ENCODE measurements around the gene FAM171A1.
"Not testable (repeated sequence)": the region's sequence is repeated elsewhere in the genome, so short reads cannot be mapped to it uniquely, and the experiment has no call there.

The FAM171A1 gene

DNA sequence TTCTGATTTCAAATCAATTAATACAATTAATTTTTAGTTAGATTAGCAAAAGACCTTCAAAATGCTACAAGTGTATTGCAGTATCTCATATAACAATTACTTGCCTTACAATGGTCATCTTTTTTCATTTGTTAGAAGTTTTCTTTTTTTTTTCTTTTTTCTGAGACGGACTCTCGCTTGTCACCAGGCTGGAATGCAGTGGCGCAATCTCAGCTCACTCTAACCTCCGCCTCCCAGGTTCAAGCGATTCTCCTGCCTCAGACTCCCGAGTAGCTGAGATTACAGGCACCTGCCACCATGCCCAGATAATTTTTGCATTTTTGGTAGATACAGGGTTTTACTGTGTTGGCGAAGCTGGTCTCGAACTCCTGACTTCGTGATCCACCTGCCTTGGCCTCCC is 95.0 kb downstream of the FAM171A1 start:
- not testable (repeated sequence) for DNase-seq

DNA sequence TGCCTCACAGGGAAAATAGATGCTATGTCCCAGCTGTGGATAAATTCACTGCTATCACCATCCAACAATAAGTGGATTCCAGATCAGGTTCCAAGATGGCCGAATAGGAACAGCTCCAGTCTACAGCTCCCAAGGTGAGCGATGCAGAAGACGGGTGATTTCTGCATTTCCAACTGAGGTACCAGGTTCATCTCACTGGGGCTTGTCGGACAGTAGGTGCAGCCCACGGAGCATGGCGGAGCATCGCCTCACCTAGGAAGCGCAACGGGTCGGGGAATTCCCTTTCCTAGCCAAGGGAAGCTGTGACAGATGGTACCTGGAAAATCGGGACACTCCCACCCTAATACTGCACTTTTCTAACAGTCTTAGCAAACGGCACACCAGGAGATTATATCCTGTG is 101.3 kb downstream of the FAM171A1 start:
- DNase-seq = not testable (repeated sequence)

DNA sequence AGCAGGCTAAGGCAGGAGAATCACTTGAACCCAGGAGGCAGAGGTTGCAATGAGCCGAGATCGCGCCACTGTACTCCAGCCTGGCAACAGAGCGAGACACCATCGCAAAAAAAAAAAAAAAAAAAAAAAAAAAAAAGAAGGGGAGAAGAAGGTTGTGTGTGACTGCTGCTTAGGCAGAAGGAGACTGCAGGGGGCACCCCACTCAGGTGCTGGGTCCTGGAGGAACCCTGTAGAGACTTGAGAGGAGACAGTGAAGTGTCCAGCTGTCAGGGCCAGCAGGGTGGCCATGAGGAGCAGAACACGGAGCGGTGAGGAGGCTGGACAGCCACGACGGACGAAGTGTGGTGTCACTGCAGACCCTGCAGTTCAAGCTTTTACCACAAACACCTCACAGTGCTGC is 103.6 kb downstream of the FAM171A1 start:
- no peak for DNase-seq

DNA sequence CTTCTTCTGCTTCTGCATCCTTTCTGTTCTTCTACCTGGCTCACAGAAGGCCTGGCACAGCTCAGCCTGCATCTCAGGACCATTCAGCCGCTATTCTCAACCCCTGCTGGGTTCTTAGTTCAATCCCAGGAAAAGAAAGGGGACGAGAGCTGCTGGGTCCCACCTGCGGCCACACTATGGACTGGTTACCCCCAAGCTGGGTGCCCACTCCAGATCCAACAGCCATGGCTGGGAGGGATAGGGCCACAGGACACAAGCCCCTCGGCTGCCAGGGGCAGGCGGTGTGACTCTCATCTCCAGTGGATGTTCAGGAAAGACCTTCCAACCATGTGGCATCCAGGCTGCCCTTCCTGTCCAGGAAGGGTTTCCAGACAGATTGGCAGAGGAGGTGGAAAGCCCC is 105.0 kb downstream of the FAM171A1 start:
- no peak for DNase-seq

DNA sequence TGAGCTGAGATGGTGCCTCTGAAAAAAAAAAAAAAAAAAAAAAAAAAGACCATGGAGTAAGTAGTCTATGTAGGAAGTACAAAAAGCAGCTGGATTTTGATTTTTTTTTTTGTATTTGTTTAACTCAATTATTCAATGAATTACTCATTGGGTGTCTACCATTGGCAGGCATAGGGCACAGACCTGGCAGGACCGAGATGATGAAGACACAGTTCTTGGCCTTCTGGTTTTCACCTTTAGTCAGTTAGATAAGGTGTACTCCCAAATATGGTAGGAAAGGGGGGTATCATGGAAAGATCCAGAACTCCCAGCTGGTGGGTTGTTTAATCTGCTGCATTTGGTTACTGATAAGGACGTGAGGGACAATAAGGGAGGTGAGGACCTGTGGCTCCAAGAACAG is 105.5 kb downstream of the FAM171A1 start:
- DNase-seq = no peak

DNA sequence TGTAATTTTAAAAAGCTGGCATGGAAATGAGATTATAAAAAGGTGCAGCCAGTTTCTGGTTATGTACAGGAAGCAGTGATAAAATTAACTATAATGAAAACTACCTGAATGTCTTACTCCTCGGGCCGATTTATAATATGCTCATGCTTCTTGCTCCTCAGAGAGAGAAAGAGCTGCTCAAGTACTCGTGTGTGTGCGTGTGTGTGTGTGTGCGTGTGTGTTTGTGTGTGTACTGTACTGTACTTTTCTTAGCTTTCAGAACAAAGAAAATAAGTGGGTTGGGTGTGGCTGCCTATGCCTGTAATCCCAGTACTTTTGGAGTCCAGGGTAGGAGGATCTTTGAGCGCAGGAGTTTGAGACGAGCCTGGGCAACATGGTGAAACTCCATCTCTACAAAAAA is 106.0 kb downstream of the FAM171A1 start:
- DNase-seq = no peak

DNA sequence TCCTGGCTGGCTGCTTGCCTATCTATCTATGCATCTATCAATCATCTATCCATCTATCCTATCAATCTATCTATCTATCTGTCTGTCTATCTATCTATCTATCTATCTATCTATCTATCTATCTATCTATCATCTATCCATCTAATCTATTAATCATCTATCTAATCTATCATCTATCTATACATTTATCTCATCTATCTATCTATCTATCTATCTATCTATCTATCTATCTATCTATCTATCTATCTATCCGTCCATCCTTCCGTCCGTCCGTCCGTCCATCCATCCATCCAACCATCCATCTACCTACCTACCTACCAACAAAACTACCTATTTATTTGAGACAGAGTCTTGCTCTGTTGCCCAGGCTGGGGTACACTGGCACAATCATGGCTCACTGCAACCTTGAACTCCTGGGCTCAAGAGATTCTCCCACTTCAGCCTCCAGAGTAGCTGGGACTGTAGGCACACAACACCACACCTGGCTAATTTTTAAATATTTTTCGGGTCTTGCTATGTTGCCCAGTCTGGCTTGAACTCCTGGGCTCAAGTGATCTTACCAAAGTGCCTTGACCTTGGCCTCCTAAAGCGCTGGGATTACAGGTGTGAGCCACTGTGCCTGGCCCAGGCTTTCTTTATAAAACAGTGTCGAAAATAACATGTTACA is 107.3 kb downstream of the FAM171A1 start:
- no peak for DNase-seq

DNA sequence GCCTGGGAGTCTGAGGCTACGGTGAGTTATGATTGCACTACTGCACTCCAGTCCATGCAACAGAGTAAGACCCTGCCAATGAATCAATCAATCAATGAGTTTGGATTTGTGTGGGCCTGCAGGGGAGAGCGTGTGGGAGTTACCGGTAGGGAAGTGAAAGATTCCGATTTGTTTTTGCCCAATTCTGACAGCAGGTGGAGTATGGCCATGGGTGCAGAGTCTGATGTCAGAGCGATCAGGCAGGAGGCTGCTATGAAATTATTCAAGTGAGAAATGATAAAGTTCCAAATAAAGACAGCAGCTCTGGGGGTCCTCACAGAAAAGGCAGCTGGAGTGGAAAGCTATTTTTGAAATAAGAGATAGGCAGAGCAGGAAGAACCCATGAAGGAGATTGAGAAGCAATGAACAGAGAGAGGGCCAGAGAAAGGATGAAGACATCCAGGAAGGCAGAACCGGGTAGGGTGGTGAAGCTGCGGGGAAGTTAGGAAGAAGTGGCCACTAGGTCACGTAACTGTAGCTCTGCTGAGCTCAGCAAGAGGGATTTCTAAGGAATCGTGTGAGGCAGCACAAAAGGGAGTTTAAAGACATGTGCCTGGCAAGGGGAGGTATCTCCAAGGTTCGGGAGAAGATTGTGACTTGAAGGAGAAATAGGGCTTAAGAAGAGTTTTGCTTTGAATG is 108.9 kb downstream of the FAM171A1 start:
- DNase-seq = no peak

DNA sequence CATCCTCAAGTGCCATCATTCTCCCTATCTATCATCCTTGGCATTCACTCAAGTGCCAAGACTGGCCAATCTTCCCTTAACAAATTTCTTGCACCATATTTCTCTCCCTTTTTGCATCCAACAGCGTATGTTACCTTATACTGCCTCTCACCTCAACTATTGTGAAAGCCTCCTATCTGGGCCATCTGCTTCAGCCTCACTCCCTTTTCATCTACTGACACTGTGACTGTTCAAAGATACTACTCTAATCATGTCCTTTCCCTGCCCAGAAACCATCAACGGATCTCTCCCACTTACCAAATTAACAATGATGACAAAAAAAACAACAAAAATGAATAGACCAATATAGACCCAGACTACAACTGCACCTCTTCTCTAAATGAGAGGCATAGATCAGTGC is 112.0 kb downstream of the FAM171A1 start:
- DNase-seq = no peak

DNA sequence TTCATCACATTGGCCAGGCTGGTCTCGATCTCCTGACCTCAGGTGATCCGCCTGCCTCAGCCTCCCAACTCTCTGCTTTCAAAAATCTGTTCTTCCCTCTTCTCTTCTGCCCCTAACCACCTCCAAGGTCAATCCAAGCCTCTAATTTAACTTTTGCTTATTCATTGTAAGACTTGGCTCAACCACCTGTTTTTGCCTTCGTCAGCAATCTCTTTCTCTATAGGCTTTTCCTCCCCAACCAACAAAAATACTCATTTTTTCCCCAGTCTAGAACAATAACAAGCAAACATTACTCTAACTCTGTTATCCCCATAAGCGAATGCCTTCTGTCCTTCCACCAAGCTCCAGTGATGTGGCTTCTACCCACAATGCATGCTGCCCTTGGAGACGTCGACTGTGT is 112.8 kb downstream of the FAM171A1 start:
- DNase-seq = no peak

DNA sequence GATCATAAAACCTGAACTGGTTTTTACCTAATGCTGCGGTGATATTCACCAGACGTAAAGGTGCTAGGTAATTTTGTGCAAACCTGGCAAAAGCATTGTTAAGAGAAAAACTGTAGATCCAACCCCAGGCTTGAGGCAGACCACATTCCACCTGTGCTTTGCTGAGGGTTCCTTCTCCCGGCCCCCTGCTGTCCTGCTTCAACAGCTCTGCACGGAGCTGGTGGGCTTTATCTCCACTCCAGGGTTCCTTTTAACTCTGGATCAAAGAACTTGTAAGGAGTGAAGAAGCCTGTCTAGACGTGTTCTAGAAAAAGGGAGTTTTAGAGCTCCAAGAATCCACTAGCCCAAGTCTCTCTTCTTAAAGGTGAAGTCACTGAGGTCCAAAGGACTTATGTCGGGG is 115.1 kb downstream of the FAM171A1 start:
- DNase-seq = no peak

DNA sequence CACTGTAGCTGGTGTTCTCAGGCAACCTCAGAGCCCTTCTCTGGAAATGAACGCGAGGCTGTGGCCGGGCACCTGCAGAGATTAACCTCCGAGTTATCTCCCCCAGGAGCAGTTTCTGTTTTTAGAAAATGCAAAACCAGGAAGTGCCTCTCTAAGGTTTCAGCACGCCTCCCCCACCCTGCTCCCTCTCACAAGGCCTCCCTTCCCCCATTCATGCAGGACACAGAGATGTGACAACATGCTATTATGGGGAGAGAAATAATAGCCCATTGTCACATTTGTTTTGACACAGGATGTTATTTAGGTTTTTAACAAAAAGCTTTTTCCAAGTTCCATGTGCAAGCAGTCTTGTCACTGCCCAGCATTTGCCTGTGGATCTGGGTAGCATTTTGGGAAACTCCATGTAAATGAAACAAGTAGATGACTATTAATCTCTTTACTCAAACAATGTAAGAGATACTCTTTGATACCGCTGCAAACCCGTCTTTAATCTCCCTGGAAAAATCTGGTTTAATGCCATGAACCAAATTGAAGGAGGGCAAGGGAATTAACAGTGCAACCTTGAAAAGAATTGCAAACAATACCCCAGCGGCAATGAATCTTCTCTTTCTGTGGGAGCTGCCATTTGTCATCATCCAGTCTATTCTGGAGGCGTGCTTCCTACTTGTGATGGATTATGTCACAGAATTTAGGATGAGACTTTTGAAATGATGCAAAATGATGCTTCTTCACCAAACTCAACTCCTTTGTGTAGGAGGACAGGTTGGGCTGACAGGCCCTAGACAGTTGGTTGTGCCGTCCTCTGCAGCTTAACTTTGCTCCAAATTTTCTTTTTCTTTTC is 116.1 kb downstream of the FAM171A1 start:
- DNase-seq = no peak

DNA sequence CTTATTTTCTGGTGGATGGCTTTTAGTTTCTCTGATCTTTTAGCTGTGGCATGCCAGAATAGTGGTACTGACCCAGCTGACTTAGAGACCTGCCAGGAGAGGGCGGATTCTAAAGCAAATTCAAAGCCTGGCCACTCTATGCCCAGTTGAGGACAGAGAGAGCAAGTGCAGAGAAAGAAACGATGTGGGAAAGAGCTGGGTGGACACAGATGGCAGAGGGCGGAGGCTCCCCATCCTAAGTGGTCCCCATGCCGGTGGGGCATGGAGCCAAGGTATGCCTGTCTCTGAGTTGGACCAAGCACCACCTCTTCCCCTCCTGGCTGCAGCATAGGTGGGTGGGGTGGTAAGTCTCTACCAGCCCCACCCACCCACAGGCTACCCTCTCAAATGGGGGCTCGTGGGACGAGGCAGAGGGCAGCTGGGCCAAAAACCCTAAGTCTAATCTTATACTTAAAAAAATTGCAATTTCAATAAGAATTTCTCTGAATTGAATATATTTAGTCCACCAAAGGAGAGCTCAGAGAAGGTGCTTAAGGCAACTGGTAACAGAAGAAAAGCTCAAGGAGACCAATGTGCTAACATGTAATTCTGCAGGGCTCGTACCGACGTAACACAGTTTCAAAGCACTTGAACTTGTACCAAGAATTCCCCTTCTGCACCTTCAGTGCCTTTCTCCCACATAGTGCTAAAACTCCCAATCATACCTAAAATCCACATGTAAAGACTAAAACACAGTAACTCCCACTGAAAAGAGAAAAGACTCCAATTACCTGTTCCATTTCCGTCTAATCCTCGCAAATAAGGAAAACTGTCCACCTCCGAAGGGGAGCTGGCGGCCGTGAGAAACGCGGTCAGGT is 116.9 kb downstream of the FAM171A1 start:
- no peak for DNase-seq

DNA sequence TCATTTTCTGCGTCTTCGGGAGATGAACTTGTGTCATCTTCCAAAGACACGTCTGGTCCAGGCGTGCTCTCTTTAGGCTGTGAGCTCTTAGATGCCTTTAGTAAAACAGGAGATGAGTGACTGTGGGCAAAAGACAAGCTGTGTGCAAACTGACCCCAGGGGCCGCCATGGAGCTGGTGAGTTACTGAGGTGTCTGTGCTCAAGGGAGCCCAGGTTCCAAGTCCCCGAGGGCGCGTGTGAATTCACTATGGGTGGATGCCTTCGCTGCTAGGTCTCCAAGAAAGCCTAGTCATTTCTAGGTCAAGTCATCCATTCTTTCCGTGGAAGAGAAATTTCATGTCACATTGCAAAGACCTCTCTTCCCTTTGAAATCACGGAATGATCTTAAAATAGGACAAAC is 118.7 kb downstream of the FAM171A1 start:
- no peak for DNase-seq

DNA sequence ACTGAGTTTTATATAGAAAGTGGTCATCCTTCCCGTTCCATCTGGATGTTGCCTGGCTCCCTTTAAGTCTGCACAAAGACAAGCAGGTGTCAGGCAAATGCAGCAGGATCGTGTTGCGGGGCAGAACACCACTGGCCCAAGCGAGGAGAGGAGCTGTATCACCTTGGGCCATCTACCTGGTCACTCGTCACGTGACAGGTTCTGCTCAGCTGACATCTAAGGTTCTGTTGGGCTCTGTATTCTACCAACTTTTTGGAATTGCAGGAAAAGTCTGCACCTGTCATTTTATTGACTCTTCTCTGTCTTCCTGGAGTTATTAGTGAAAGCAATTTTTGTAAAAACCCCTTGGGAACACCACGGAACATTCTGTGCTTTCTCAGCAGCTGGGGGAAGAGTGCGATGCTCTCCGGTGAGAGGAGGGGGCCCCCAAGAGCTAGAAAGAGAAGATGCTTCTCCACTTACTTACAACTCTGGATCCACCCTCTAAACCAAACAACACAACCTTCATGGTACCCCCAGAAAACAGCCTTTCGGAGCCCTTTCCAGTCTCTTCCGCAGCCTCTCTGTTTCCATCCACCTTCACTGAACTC is 119.2 kb downstream of the FAM171A1 start:
- no peak for DNase-seq

DNA sequence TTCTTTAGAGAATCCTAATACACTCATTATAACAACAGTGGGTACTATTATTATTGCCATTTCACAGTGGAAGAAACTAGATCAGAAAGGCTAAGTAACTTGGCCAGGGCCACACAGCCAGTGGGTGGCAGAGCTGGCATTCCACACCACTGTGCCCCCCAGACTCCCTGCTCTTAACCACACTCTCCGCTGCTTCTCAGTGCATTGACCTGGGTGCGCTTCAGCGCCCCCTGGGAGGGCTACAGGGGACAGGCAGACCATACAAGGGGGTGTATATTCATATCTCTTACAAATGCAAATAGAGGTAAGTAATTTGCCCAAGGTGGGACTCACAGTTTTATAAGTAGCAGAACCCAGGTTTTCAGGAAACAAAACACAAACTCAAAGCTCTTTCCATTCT is 125.6 kb downstream of the FAM171A1 start:
- no peak for DNase-seq

DNA sequence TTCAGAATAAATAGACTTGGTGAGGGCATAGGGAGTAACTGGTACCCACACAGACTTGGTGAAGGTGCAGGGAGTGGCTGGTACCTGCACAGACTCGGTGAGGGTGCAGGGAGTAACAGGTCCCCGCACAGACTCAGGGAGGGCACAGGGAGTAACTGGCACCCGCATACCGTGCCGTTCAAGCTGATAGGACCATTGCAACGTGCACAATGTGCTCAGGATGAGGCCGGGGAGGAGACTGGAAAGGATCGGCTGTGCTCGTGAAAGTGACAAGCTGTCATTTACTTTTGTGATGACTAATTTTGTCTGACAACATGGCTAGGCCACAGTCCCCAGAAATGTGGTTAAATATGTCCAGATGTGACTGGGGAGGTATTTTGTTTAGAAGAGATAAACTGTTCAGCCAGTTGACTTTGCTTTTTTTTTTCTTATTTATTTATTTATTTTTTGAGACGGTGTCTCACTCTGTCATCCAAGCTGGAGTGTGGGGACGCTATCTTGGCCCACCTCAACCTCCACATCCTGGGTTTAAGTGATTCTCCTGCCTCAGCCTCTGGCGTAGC is 126.4 kb downstream of the FAM171A1 start:
- DNase-seq = no peak

DNA sequence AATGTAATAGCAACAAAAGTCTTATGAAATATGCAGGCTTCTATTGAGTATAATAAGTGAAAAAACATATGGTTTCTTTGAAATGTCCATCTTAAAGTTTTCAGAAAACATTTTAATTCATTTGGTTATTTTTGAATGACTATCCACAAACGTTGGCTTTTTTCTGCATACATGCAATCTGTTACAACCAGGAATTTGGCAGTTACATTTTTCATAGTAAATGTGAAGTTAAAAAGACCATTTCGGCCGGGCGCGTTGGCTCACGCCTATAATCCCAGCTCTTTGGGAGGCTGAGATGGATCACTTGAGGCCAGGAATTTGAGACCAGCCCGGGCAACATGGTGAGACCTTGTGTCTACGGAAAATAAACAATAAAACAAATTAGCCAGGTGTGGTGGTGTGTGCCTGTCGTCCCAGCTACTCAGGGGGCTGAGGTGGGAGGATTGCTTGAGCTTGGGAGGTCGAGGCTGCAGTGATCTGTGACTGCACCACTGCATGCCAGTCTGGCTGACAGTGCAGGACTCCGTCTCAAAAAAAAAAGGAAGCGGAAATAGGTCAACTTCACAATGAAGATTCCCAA is 128.7 kb downstream of the FAM171A1 start:
- no peak for DNase-seq

DNA sequence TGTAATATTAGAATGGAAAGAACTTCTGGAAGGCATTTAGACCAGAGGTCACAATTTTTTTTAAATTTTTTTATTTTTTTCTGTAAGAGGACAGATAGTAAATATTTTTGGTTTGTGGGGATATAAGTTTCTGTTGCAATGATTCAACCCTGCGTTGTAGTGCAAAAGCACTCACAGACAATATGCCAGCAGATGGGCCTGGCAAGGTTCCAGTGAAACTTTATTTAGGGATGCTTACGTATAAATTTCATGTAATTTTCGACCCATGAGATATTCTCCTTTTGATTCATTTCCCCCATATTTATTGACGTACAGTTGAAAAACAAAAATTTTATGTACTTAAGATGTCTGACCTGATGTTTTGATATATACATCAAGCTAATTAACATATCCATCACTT is 129.8 kb downstream of the FAM171A1 start:
- DNase-seq = no peak

DNA sequence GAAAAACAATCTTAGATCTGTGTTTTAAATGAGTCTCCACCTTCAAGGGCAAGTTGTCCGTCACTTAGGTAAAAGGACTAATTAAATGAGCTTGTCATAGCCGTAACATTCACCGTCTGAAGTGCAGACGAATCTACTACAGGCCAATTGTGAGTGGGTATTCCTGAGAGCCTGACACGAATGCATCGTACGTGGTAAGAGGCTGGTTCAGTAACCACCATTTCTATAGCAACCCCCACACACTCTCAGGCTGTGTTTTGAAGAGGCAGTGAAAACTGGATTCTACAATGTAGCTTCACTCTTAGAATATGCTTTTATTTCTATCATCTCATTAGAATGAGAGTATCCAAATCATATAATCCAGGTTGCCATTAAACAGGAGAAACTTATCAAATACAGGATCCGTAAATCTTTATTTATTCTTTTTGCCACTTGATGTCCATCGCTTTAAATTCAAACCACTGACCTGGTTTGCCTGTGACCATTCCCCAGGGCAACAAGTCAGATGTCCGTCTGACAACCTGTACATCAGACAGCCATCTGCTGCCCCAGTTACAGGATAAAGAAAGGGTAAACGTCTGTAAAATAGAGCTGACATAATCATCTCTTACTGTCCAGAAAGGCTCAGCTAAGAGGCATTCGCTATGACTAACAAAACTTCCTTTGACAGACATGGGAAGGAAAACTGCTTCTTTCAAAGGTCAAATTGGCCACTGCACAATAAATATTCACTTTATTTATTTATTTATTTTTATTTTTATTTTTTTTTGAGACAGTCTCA is 132.3 kb downstream of the FAM171A1 start:
- no peak for DNase-seq

DNA sequence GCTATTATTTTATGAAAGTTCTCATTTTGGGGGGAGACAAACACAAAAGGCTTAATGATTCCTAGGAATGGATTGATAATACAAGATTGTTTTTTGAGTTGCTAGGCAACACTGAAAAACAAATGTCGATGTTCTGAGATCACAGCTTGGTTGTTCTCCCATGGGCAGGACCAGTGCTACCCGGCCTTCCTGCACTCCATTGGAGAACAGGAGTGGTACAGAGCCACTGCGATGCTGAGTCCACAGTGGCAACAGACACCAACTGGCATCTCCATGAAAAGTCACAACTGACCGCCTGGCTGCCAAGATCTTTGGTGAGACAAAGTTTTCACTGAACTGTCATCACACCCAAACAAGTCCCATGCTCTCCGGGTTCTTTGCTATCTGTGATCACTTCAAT is 133.7 kb downstream of the FAM171A1 start:
- DNase-seq = no peak

Measured in activated CD4-positive, CD25-positive, alpha-beta regulatory T cell (primary cell).